Activated CD4-positive, alpha-beta T cell treated with anti-CD3 and anti-CD28 coated beads for 36 hours (primary cell): ENCODE measurements around the gene DEK. TPM values are rescaled to one million over a fixed set of nuclear protein-coding genes. Genes with fewer than 3 reads are reported as not detected.

Source experiments
- ATAC-seq: fragments of 200-7000 bp; cut with Tn5 transposase; one replicate; pipeline ENCODE4 v1.10.0; 2021; ENCODE audit warnings: mild to moderate bottlenecking, moderate library complexity
- CTCF ChIA-PET: fragments of 350-600 bp; sonication (Branson Sonifier 250); formaldehyde crosslinking; loops from one replicate; lab custom pipeline; 2021; ENCODE audit warnings: antibody characterized with exemption; lab: Charles Lee
- POLR2A ChIA-PET: fragments of 350-600 bp; sonication (Branson Sonifier 250); formaldehyde crosslinking; loops from one replicate; lab custom pipeline; 2021; ENCODE audit warnings: antibody characterized with exemption, inconsistent platforms; lab: Charles Lee
- DNase-seq: peaks from one replicate; pipeline ENCODE4 v3.0.0-alpha.2; 2020
- H3K27ac Mint-ChIP-seq: one replicate; pipeline ENCODE4 v1.8.0; 2021; ENCODE audit warnings: mixed read lengths
- H3K27me3 Mint-ChIP-seq: one replicate; pipeline ENCODE4 v1.8.0; 2021; ENCODE audit warnings: mixed read lengths
- H3K36me3 Mint-ChIP-seq: one replicate; pipeline ENCODE4 v1.8.0; 2021; ENCODE audit warnings: low read depth, mixed read lengths
- H3K4me1 Mint-ChIP-seq: one replicate; pipeline ENCODE4 v1.8.0; 2021; ENCODE audit warnings: mixed read lengths
- H3K4me3 Mint-ChIP-seq: one replicate; pipeline ENCODE4 v1.8.0; 2021; ENCODE audit warnings: mild to moderate bottlenecking, moderate library complexity, mixed read lengths
- H3K9me3 Mint-ChIP-seq: one replicate; pipeline ENCODE4 v1.8.0; 2021; ENCODE audit warnings: low read depth, mixed read lengths
- intact Hi-C, 2 experiments: fragments of 100-400 bp; cut with DNase I in 1 of 2; cut with micrococcal nuclease in 1 of 2; formaldehyde crosslinking; loops; one replicate each; pipeline versions ENCODE4 v1.14.2 to v1.15.1; 2022 to 2024; cut with DNase I, micrococcal nuclease
- total RNA-seq, 2 experiments: library from RNA; stranded (reverse); gene quantifications; one replicate each; pipeline ENCODE4 v1.2.3, GENCODE V29; 2021

Gene DEK
- total RNA-seq, 2 experiments from 2014 or later: 201 to 273 TPM

GRCh38 chr6:18281564-18281963 lies 17.2 kb upstream of the DEK start:
- DNase-seq (no peak), ATAC-seq (no peak)
- POLR2A ChIA-PET: no interaction called here
- intact Hi-C loops: no loop called here
- CTCF ChIA-PET: no interaction called here
- H3K27me3 Mint-ChIP-seq: peaks cover 33% of the 10 kb centered on the region
- H3K9me3 Mint-ChIP-seq: no peaks in the 10 kb centered on the region
- H3K36me3 Mint-ChIP-seq: no peaks in the 10 kb centered on the region
- H3K4me1 Mint-ChIP-seq: peaks cover 4% of the 10 kb centered on the region
- H3K4me3 Mint-ChIP-seq: no peak overlapping the region
- no peak overlapping the region for H3K27ac Mint-ChIP-seq

- H3K27ac Mint-ChIP-seq: no peak overlapping the region
- ATAC-seq (no peak), DNase-seq (no peak)
- H3K9me3 Mint-ChIP-seq: no peaks in the 10 kb centered on the region
- CTCF ChIA-PET: no interaction called here
- H3K4me1 Mint-ChIP-seq: peaks cover 4% of the 10 kb centered on the region
- intact Hi-C loops: no loop called here
- no peaks in the 10 kb centered on the region for H3K36me3 Mint-ChIP-seq
- H3K27me3 Mint-ChIP-seq: peaks cover 43% of the 10 kb centered on the region
- H3K4me3 Mint-ChIP-seq: no peak overlapping the region
- POLR2A ChIA-PET: interaction anchor here (0.6 kb wide), 1 partner anchor 1416 kb away, joined by 3 read pairs; no protein-coding TSS in a partner anchor
Observed at GRCh38 chr6:18280084-18280483, 15.8 kb upstream of the DEK start.

GRCh38 chr6:18279422-18279821 lies 15.1 kb upstream of the DEK start:
- no peaks in the 10 kb centered on the region for H3K9me3 Mint-ChIP-seq
- CTCF ChIA-PET: no interaction called here
- ATAC-seq (no peak), DNase-seq (no peak)
- H3K36me3 Mint-ChIP-seq: no peaks in the 10 kb centered on the region
- peaks cover 46% of the 10 kb centered on the region for H3K27me3 Mint-ChIP-seq
- intact Hi-C loops: no loop called here
- no peak overlapping the region for H3K27ac Mint-ChIP-seq
- no peak overlapping the region for H3K4me3 Mint-ChIP-seq
- POLR2A ChIA-PET: no interaction called here
- H3K4me1 Mint-ChIP-seq: peaks cover 4% of the 10 kb centered on the region

- H3K4me3 Mint-ChIP-seq: peak overlapping the region; percentile 30
- H3K27ac Mint-ChIP-seq: no peak overlapping the region
- ChIA-PET POLR2A (no interaction called here), CTCF (interaction anchor here (0.6 to 0.7 kb wide), 2 partner anchors 73 to 127 kb away, joined by 3 read pairs; no protein-coding TSS in a partner anchor)
- no peaks in the 10 kb centered on the region for H3K36me3 Mint-ChIP-seq
- peaks cover 4% of the 10 kb centered on the region for H3K4me1 Mint-ChIP-seq
- no peaks in the 10 kb centered on the region for H3K9me3 Mint-ChIP-seq
- intact Hi-C loops: no loop called here
- peaks cover 45% of the 10 kb centered on the region for H3K27me3 Mint-ChIP-seq
- ATAC-seq (no peak), DNase-seq (no peak)
Observed at GRCh38 chr6:18277237-18278006, 13.1 kb upstream of the DEK start.

GRCh38 chr6:18276610-18277236 lies 12.4 kb upstream of the DEK start:
- Mint-ChIP-seq H3K36me3 (no peaks in the 10 kb centered on the region), H3K9me3 (no peaks in the 10 kb centered on the region), H3K27ac (no peak overlapping the region), H3K4me3 (peak overlapping the region; percentile 30), H3K27me3 (peaks cover 42% of the 10 kb centered on the region), H3K4me1 (peaks cover 4% of the 10 kb centered on the region)
- ATAC-seq (no peak), DNase-seq (no peak)
- intact Hi-C loops: no loop called here
- ChIA-PET CTCF (interaction anchor here (0.6 kb wide), 1 partner anchor 128 kb away, joined by 3 read pairs; no protein-coding TSS in a partner anchor), POLR2A (no interaction called here)

GRCh38 chr6:18270216-18270615 lies 5.9 kb upstream of the DEK start:
- DNase-seq (no peak), ATAC-seq (no peak)
- H3K27me3 Mint-ChIP-seq: peaks cover 7% of the 10 kb centered on the region
- H3K9me3 Mint-ChIP-seq: peaks cover 4% of the 10 kb centered on the region
- H3K4me1 Mint-ChIP-seq: peaks cover 6% of the 10 kb centered on the region
- no peak overlapping the region for H3K27ac Mint-ChIP-seq
- CTCF ChIA-PET: no interaction called here
- intact Hi-C loops: no loop called here
- H3K36me3 Mint-ChIP-seq: peaks cover under 1% of the 10 kb centered on the region
- no peak overlapping the region for H3K4me3 Mint-ChIP-seq
- POLR2A ChIA-PET: no interaction called here

- peaks cover 1% of the 10 kb centered on the region for H3K36me3 Mint-ChIP-seq
- no peak overlapping the region for H3K4me3 Mint-ChIP-seq
- peaks cover 11% of the 10 kb centered on the region for H3K4me1 Mint-ChIP-seq
- no peak for ATAC-seq
- no peak overlapping the region for H3K27ac Mint-ChIP-seq
- ChIA-PET POLR2A (no interaction called here), CTCF (no interaction called here)
- peaks cover 5% of the 10 kb centered on the region for H3K9me3 Mint-ChIP-seq
- peaks cover 3% of the 10 kb centered on the region for H3K27me3 Mint-ChIP-seq
- intact Hi-C loops: loop anchor here in 1 of 2 experiments (10.0 kb wide), 1 partner anchor 1255 kb away; no protein-coding TSS in a partner anchor
- no peak for DNase-seq
Observed at GRCh38 chr6:18269717-18270116, 5.4 kb upstream of the DEK start.

GRCh38 chr6:18269253-18269652 lies 4.9 kb upstream of the DEK start:
- H3K9me3 Mint-ChIP-seq: peaks cover 5% of the 10 kb centered on the region
- no peak overlapping the region for H3K27ac Mint-ChIP-seq
- ChIA-PET POLR2A (no interaction called here), CTCF (no interaction called here)
- H3K36me3 Mint-ChIP-seq: peaks cover 1% of the 10 kb centered on the region
- H3K27me3 Mint-ChIP-seq: peaks cover 3% of the 10 kb centered on the region
- DNase-seq: no peak
- peaks cover 11% of the 10 kb centered on the region for H3K4me1 Mint-ChIP-seq
- intact Hi-C loops: loop anchor here in 1 of 2 experiments (10.0 kb wide), 1 partner anchor 1254 kb away; no protein-coding TSS in a partner anchor
- H3K4me3 Mint-ChIP-seq: no peak overlapping the region
- no peak for ATAC-seq

- ChIA-PET POLR2A (no interaction called here), CTCF (no interaction called here)
- ATAC-seq (no peak), DNase-seq (no peak)
- Mint-ChIP-seq H3K36me3 (peaks cover 9% of the 10 kb centered on the region), H3K4me3 (no peak overlapping the region), H3K27ac (no peak overlapping the region), H3K4me1 (peaks cover 12% of the 10 kb centered on the region), H3K9me3 (peaks cover 5% of the 10 kb centered on the region), H3K27me3 (peaks cover 2% of the 10 kb centered on the region)
- intact Hi-C loops: loop anchor here in 1 of 2 experiments (10.0 kb wide), 1 partner anchor 1253 kb away; no protein-coding TSS in a partner anchor
Observed at GRCh38 chr6:18268066-18268465, 3.7 kb upstream of the DEK start.

GRCh38 chr6:18266523-18266912 lies 2.2 kb upstream of the DEK start:
- H3K4me1 Mint-ChIP-seq: peaks cover 26% of the 10 kb centered on the region
- no peak overlapping the region for H3K4me3 Mint-ChIP-seq
- ChIA-PET CTCF (interaction anchor here (1.2 kb wide), 1 partner anchor 239 kb away, joined by 3 read pairs; no protein-coding TSS in a partner anchor), POLR2A (no interaction called here)
- peaks cover 5% of the 10 kb centered on the region for H3K9me3 Mint-ChIP-seq
- no peaks in the 10 kb centered on the region for H3K27me3 Mint-ChIP-seq
- no peak overlapping the region for H3K27ac Mint-ChIP-seq
- ATAC-seq (no peak), DNase-seq (no peak)
- intact Hi-C loops: loop anchor here in 1 of 2 experiments (10.0 kb wide), 1 partner anchor 1252 kb away; no protein-coding TSS in a partner anchor
- peaks cover 23% of the 10 kb centered on the region for H3K36me3 Mint-ChIP-seq

- Mint-ChIP-seq H3K27me3 (no peaks in the 10 kb centered on the region), H3K9me3 (peaks cover 5% of the 10 kb centered on the region)
- intact Hi-C loops: loop anchor here in 1 of 2 experiments (10.0 kb wide), 1 partner anchor 1251 kb away; no protein-coding TSS in a partner anchor
Observed at GRCh38 chr6:18265787-18266522, 1.6 kb upstream of the DEK start.

More at GRCh38 chr6:18265787-18266522, 1.6 kb upstream of the DEK start:
- Mint-ChIP-seq H3K36me3 (peaks cover 29% of the 10 kb centered on the region), H3K4me1 (peaks cover 32% of the 10 kb centered on the region), H3K27ac (peak overlapping the region; percentile 95), H3K4me3 (peak overlapping the region; percentile 93)
- DNase-seq (peak; percentile 32), ATAC-seq (no peak)
- ChIA-PET POLR2A (interaction anchor here (0.6 kb wide), 1 partner anchor 114 kb away, joined by 6 read pairs; no protein-coding TSS in a partner anchor), CTCF (interaction anchor here (0.7 to 1.0 kb wide), 2 partner anchors 9 to 668 kb away, joined by 3 to 4 read pairs; no protein-coding TSS in a partner anchor)
